ENCODE data around the gene C19orf67.

Gene C19orf67

DNA sequence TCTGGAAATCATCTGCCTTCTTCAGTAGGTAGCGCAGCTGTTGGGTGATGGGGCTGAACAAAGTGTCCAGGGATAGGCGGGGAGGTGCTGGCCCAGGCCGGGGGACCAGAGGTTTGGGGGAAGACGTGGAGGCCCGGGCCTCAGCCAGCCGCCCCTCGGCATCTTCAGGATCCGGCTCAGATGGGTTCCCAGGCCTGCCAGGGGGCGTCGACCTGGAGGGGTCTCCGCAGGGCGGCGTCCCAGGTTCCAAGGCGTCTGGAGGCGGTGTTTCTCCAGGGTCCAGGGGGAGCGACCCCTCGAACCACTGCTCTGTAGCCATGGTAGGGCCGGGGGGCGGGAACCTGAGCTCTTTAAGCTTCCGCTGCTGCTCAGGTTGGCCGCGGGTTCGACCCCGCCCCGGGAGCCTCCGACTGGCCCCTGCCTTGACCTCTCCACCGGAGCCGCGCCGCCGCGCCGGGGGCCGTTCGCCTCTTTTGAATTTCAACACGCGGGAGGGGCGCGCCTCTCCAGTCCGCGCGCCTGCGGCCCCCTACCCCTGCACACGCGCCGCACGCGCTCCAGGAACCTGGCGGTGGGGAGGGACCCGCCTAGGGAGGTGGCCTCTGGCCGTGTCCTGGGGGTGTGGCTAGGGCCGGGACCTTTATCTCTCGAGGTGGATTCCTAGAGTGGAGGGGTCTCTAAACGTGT, at the start of gene C19orf67:
TSS of gene C19orf67 (minus strand) at position 475 of the 687 bp plus-strand sequence. CDS start at position 319, 156 bp downstream.
- DNase-seq = no peak
- TF ChIP-seq POLR2A (IDR thresholded peaks at IDR 0.05; ENCODE audit: low read length) = no peak
- TF ChIP-seq GATA1 (IDR thresholded peaks at IDR 0.05; ENCODE audit: low read depth, low read length) = no peak

DNA sequence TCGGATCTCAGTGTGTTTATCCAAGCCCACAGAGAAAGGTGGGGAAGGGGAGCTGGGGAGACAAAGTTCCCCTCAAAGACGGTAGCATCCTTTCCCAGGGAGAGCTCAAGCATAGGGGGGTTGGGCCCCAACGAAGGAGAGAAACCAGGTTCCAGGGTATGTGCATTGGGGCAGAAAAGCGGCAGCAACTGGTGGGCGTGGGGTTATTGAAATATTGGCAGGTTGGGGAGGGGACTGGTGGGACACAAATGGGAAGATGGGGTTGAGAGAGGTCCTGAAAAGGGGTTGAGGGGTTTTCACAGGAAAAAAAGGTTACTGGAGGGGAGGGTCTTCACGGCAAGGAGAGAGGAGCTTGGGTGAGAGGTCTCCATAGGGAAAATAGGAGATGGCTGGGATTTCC, 49.8 kb upstream of the C19orf67 start:
- TF ChIP-seq POLR2A (IDR thresholded peaks at IDR 0.05; ENCODE audit: low read length) = no peak
- no peak for TF ChIP-seq GATA1 (IDR thresholded peaks at IDR 0.05; ENCODE audit: low read depth, low read length)
- no peak for DNase-seq

DNA sequence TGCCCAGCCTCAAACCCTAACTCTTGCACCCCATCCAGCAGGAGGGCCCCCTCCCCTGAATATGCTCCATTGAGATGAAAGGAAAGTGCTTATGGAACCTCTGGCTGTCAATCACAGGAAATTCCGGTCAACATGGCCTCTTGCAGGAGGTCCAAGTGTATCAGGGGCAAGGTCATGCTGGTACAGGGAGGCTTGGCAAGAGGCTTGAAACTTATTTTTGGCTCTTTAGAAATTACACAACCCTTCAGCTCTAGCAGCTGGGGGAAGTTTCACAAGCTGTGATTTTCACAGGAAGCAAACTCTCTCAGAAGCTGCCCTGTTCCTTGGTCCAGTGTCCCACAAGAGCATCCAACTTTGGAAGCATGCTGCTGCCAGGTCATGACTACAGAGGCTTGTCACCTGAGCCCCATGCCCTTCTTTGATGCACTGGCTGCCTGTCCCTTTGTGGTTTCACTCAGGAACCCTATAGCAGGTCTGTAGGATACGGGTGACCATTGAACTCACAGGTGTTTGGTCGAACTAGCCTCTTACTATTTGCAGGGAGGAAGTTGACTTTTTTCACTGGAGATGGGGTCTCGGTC, 42.4 kb upstream of the C19orf67 start:
- DNase-seq = no peak
- TF ChIP-seq GATA1 (IDR thresholded peaks at IDR 0.05; ENCODE audit: low read depth, low read length) (no peak), POLR2A (IDR thresholded peaks at IDR 0.05; ENCODE audit: low read length) (no peak)

DNA sequence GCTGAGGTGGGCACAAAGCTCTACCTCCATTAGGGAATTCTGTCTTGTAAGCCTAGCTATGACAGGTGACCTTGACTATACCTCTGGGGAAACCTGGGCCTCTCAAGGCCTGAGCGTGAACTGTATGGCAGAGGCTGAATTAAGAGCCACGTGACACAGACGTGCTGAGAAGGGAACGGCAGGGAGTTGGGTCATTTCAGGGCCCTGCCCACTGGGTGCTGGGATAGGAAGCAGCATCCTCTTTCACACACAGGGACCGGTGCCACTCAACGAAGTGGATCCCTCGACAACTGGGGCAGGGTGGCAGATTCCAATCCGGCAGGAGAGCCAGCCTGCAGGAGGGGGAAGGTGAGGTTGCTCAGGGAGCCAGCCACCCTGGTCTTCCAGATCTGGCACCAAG, 41.6 kb upstream of the C19orf67 start:
- DNase-seq = no peak
- TF ChIP-seq GATA1 (IDR thresholded peaks at IDR 0.05; ENCODE audit: low read depth, low read length) (no peak), POLR2A (IDR thresholded peaks at IDR 0.05; ENCODE audit: low read length) (no peak)

DNA sequence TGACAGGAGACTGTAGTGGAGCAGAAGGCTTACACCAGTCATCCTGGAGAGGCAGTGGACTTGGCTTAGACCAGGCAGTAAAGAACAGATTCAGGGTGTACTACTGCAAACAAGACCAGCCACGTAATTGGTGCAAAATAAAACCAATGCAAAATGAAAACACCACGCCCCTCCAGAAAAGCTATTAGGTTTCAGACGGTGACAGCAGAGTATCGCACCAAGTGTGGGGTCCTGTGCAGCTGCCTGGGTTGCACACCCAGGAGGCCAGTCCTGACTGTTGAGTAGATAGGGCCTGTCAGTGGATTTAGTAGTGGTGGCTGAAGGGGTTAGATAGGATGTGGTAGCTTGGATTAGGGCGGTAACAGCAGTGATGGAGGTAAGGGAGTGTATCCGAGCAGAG, 37.3 kb upstream of the C19orf67 start:
- no peak for DNase-seq
- TF ChIP-seq POLR2A (IDR thresholded peaks at IDR 0.05; ENCODE audit: low read length) (no peak), GATA1 (IDR thresholded peaks at IDR 0.05; ENCODE audit: low read depth, low read length) (no peak)

DNA sequence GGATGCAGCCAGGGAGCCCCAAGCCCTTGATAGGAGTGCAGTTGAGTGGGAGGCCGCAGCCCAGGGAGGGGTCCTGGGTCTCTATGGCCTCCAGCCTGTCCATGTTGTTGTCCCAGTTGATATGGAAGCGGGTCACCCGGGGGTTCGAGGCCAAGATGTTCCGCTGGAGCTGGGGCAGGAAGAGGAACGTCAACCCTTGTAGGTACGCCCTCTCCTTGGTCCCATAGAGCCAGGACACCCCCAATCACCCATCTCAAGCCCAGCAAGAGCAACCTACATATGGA, 34.9 kb upstream of the C19orf67 start:
- DNase-seq = no peak
- TF ChIP-seq POLR2A (IDR thresholded peaks at IDR 0.05; ENCODE audit: low read length) (no peak), GATA1 (IDR thresholded peaks at IDR 0.05; ENCODE audit: low read depth, low read length) (no peak)

DNA sequence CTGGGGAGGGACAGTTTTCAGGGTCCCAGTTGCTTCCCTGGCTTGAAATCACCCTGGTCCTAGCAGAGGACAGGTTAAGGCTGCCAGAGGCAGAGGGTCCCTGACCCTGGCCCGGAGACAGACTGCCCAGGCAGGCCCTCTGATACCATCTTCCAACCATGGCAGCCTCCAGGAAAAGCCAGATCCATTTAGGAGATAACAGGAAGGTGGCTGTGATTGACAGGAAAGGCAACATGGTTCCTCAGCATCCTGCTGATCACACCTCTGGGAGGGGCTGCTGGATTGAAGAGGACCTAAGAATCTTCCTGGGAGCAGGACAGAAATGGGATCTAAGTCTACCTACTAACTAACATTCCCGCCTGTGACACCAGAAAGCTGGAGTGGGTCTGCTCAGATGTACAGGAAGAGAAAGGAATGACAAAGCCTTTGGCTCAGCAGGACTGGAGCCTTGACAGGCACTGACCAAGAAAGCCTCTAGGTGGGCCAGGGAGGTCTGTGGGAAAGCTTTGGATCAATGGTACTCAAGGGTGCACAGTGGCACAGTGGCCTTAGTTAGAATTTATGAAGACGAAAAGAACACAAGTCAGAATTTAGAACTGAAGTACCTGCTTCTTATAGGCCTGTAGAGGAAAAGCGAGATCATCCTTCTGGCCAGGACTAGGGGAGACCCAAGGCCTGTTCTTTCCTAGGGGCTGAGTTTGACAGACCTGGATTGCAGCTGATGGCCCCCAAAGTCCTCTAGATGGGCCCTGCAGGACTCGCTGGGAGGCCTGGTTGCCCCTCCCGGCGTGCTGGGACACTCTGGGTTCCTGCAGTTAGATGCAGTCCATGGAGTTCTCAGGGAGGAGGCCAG, 34.3 kb upstream of the C19orf67 start:
- no peak for DNase-seq
- TF ChIP-seq GATA1 (IDR thresholded peaks at IDR 0.05; ENCODE audit: low read depth, low read length) (no peak), POLR2A (IDR thresholded peaks at IDR 0.05; ENCODE audit: low read length) (no peak)

DNA sequence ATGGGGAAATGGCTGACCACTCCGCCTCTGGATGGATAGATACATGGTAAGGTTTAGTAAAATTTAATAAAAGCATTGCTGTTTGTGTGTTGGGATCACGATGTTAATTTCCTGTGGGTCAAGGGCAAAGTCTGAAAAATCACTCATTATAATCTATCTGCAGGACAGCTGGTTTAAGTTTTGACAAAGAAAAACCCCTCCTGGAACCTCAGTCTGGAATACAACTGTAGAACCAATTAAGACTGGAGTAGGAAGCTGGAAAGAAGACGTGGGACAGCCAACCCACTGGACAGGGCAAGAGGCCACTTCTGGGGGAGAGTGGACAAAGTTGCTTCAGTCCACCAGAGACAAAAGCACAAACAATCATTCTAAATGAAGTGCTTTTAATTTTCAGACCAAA, 33.6 kb upstream of the C19orf67 start:
- TF ChIP-seq GATA1 (IDR thresholded peaks at IDR 0.05; ENCODE audit: low read depth, low read length) (no peak), POLR2A (IDR thresholded peaks at IDR 0.05; ENCODE audit: low read length) (no peak)
- DNase-seq = no peak

DNA sequence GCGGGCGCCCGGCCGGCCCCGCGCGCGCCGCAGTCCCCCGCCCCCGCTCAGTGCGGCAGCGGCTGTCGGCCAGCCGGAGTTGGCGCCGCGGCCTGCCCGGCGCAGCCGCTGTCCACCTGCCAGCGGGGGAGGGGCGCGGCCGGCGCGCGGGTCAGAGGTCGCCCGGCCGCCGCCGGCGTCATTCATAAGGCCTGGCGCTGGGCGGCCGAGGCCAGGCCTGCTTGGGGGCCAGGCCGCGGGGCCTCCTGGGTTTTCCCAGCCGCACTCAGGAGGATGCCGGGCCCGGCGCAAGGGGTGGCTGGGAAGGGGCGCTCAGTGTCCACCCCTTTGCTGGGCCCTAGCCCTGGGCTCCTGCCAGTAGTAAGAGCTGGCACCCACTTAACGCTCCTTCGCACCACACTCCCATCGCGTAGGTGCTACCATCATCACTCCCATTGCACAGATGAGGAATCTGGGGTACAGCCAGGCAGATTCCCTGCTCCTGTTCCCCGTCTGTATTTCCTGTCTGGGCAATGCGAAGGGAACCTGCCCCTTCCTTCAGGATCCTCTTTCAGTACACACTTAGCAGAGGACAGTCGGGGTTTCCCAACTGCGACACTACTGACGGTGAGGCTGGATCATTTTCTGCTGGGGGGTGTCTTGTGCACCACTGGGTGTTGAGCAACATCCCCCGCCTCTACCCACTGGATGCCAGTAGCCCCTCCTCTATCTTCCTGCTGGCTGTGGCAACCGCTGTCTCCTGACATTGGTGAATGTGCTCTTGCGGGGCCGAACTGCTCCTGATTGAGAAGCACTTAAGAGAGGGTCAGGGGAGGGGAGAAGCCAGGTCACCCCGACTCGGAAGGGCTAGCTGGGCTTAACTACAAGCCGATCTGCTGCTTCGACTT, 32.8 kb upstream of the C19orf67 start:
- DNase-seq = peak; percentile 50 to 59
- TF ChIP-seq GATA1 (IDR thresholded peaks at IDR 0.05; ENCODE audit: low read depth, low read length) (no peak), POLR2A (IDR thresholded peaks at IDR 0.05; ENCODE audit: low read length) (no peak)

DNA sequence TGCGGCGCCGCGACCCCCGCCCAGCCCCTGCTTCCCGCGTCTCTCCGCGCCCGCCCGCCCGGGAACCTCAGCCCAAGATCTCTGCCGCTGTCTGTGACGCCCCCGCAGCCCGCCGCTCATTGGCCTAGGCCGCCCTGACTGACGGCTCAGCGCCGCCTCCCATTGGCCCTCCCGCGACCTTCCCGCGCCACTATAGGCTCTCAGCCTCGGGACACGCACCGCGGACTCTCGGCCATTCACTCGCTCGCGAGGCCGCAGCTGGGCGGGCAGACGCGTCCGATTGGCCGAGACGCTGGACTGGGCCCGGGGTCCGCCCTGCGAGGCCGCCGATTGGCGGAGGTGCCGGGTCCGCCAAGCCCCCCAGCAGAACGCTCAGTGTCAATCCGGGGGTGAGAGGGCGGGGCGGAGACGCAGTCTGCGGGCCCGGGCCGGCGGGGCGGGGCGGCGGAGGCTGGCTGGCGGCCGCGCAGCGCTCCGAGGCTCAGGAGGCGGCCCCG, 32.1 kb upstream of the C19orf67 start, which contains the start of gene PRKACA:
TSS of gene PRKACA (minus strand) at position 95 of the 497 bp plus-strand sequence. CDS start 215 bp downstream, outside the sequence.
- TF ChIP-seq GATA1 (IDR thresholded peaks at IDR 0.05; ENCODE audit: low read depth, low read length) (no peak), POLR2A (IDR thresholded peaks at IDR 0.05; ENCODE audit: low read length) (no peak)
- peak; percentile 99 for DNase-seq

DNA sequence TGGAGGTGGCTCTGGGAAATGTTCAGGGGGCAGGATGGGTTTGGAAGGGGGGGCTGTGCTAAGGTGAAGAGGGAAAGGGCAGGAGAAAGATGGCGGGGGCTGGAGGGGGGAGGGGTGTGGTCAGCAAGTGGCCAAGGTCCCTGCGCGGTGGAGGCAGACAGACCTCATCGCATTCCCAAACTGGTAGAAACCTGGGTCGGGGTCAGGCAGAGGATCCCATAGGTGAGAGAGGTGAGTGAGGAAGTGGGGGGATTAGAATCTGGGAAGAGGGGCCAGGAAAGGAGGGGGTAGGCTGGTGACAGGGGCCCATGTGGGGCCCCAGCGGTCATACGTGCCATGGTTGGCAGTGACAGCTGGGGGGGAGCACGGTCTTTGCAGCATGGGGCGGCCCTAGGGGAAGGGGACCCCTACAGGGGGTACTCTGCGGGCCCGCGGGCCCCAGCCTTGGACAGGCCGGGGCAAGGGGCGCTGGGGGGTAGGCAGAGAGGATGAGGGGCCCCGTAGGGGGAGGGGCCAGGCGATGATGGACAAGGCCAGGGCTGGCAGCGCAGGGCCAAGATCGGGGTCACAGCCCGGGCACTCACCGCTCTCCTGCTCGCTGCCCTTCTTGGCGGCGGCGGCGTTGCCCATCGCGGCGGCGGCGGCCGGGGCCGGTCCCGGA, 31.5 kb upstream of the C19orf67 start:
- no peak for TF ChIP-seq POLR2A (IDR thresholded peaks at IDR 0.05; ENCODE audit: low read length)
- DNase-seq = no peak

DNA sequence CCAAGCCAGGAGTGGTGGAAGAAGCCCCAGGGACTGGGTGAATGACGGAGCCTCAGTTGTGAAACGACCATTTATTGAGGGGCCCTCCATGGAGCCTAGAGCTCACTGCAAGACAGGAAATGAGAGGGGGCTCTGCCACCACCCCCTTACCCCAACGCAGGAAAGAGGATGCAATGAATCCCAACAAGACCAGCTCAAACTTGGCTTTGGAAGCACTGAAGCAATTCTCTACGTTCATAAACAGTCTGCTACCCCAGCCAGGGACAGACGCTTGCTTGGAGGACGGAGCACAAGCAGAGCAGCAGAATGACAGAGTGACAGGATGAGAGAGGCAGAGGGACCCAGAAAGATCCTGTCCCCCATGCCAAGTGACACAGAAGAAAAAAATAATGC, 30.9 kb upstream of the C19orf67 start:
- no peak for DNase-seq
- no peak for TF ChIP-seq GATA1 (IDR thresholded peaks at IDR 0.05; ENCODE audit: low read depth, low read length)
- TF ChIP-seq POLR2A (IDR thresholded peaks at IDR 0.05; ENCODE audit: low read length) = no peak

DNA sequence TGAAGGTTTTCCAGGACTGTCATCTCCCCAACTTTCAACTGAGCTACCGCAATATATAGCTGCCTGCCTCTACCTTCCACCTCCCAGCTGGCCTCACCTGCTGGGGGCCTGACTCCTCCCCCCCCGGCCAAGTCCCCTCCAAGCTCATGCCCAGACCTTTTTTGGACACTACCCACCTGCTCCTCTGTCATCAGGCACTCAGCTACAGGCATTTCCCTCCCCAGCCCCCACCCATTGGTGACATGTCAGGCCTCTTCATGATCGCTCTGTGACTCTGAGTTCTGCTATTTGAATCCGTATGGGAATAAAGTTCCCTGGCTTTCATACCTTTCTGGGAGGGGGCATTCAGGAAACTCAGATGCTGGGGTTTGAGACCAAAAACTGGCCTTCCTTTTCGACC, 30.2 kb upstream of the C19orf67 start:
- TF ChIP-seq POLR2A (IDR thresholded peaks at IDR 0.05; ENCODE audit: low read length) (no peak), GATA1 (IDR thresholded peaks at IDR 0.05; ENCODE audit: low read depth, low read length) (no peak)
- DNase-seq = no peak

Measured in erythroblast (primary cell).